Measurements from ENCODE around the gene SETD3.

SETD3 gene

DNA sequence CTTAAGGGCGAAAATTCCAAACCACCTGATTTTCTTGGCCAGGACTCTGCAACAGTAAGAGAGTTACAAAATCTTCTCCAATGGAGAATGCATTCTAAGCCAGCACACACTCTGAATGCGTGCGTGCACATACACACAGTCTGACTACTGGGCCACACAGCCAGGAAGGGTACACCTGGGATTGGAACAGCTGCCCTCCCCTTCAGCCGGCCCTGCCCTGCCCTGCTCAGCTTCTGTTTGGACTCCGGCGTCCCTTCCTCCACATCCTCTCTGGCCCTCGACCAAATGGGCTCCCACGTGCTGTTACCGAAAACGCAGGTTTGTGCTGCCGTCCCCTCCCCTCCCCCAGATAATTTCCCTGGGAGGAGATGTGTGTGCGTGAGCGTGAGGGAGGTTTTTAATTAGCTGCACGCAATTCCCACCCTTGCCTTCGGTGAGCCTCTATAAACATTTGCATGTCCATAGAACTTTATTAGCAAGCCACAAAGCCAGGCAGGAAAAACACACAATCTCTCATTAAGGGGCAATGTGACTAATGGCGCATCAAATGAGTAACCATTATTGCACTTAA is 43.5 kb upstream of the SETD3 start:
- H3K27ac ChIP-seq = peak overlapping the region; percentile 59
- TF ChIP-seq ZFX (IDR thresholded peaks at IDR 0.05) (no peak), CTCF (conservative IDR thresholded peaks at IDR 0.05) (no peak)

- TF ChIP-seq ZFX (IDR thresholded peaks at IDR 0.05) (no peak), CTCF (conservative IDR thresholded peaks at IDR 0.05) (no peak)
- peak overlapping the region; percentile 59 for H3K27ac ChIP-seq
Observed at GRCh38 chr14:99523704-99524055, 43.0 kb upstream of the SETD3 start.

- no peak for TF ChIP-seq ZFX (IDR thresholded peaks at IDR 0.05)
- no peak for TF ChIP-seq CTCF (conservative IDR thresholded peaks at IDR 0.05)
- peak overlapping the region; percentile 59 for H3K27ac ChIP-seq
Observed at GRCh38 chr14:99522934-99523703, 42.5 kb upstream of the SETD3 start.

DNA sequence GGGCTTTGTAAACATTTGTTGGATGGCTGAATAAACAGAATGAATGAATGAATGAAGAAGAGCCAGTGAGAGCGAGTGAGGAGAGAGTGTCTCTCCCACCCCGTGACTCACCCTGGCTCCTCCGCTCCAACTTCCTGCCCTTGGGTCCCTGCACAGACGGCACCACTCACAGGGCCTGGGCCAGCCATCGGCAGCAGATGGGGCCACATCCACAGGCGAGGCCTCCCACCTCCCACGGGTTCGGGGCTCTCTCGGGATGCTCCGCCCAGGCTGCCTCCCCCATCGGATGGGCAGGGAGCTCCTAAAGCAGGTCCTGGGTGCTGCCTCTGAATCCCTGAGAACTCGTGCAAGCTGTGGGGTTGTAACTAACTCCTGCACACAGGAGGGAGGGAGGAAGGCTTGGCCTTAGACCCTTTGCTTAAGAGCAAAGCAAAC is 41.8 kb upstream of the SETD3 start:
- peak overlapping the region; percentile 59 for H3K27ac ChIP-seq
- no peak for TF ChIP-seq ZFX (IDR thresholded peaks at IDR 0.05)
- no peak for TF ChIP-seq CTCF (conservative IDR thresholded peaks at IDR 0.05)

- H3K27ac ChIP-seq = no peak overlapping the region; the same call in 1 of the 2 replicates
- TF ChIP-seq ZFX (IDR thresholded peaks at IDR 0.05) (no peak), CTCF (conservative IDR thresholded peaks at IDR 0.05) (no peak)
Observed at GRCh38 chr14:99522025-99522401, 41.4 kb upstream of the SETD3 start.

DNA sequence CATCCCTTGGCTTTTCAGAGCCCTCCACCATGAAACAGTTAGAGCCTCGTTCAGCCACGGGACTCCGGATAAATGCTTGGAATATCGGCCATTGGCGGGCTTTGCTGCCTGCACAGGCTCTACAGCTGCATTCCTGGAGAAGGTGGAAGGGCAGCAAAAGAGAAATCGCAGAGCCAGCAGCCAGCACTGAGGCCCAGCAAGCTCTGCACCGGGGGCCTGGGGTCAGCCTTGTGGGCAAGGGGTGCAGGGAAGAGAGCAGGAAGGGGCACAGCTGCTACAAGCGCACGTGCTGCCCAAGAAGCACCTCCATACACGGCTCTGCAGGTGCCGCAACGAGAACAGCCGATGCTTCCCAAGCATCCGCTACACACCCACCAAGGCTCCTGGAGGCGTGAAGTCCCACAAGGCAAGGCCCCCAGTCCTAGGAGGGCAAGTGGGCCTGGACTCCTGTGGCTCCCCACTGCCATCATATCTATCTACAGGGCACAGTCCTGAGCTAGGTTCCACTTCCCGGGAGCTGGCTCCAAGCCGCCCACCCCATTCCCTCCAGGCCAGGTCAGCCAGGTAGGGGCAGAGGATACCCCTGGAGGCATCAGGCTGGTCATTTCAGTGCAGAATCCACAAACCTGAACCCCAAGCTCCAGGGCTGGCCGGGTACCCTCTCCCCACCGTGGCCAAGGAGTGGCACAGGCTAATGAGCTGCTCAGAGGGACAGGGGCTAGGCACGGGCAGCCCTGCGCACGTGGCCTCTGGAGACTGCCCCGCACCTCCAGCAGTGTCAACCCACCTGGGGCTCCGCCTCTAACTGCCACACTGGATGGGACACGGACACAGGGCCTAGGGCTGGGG is 40.7 kb upstream of the SETD3 start:
- H3K27ac ChIP-seq = no peak overlapping the region; the same call in 1 of the 2 replicates
- TF ChIP-seq ZFX (IDR thresholded peaks at IDR 0.05) (no peak), CTCF (conservative IDR thresholded peaks at IDR 0.05) (no peak)
